GM12878 (cell line): ENCODE data around the gene HS6ST1. TPM values are rescaled to one million over a fixed set of nuclear protein-coding genes. Genes with fewer than 3 reads are reported as not detected.

ENCODE experiments used
- ATAC-seq: fragments of 200-7000 bp; cut with Tn5 transposase; 3 replicates; pipeline ENCODE4 v1.9.1; 2020; ENCODE audit warnings: mild to moderate bottlenecking, moderate library complexity
- BruUV-seq: library from RNA; stranded (reverse); fragments of 400-500 nt; replicated peaks from 2 replicates; lab custom pipeline; 2021; lab: Mats Ljungman, UMichigan
- CTCF ChIA-PET: fragments of 300-600 bp; sonication (Branson Sonifier 250); formaldehyde crosslinking; extraction: SDS; loops from one replicate; lab custom pipeline; 2021; ENCODE audit warnings: inconsistent platforms; lab: Yijun Ruan, JAX
- POLR2A ChIA-PET: fragments of 350-600 bp; formaldehyde crosslinking; extraction: SDS; loops from one replicate; lab custom pipeline; 2021; ENCODE audit warnings: inconsistent platforms; lab: Charles Lee
- RAD21 ChIA-PET: fragments of 300-600 bp; sonication (Branson Sonifier 250); formaldehyde crosslinking; loops from one replicate; lab custom pipeline; 2023; ENCODE audit warnings: antibody characterized with exemption; ENCODE audit not compliant: unreplicated experiment; lab: Charles Lee
- SMC1A ChIA-PET: fragments of 300-600 bp; sonication (Branson Sonifier 250); formaldehyde crosslinking; loops from one replicate; lab custom pipeline; 2023; ENCODE audit not compliant: unreplicated experiment, uncharacterized antibody; lab: Charles Lee
- DNase-seq: peaks from one replicate; pipeline ENCODE4 v3.0.0-alpha.2; 2011; ENCODE audit warnings: low read depth, low spot score
- FAIRE-seq: peaks from 3 replicates; lab custom pipeline; 2011; peaks lifted over from hg19 to GRCh38; lab: Jason Lieb, UNC
- H2AFZ ChIP-seq: 2 replicates; pipeline ENCODE4 v1.6.0; 2011; ENCODE audit warnings: low read depth, low read length, control low read depth; ENCODE audit not compliant: control insufficient read depth
- H3K27ac ChIP-seq: 2 replicates; pipeline ENCODE4 v1.5.1; 2011; ENCODE audit warnings: control low read depth; ENCODE audit not compliant: control insufficient read depth, insufficient read depth
- H3K27me3 ChIP-seq, 2 experiments: replicated peaks in 1 of 2; 2 replicates each; pipeline versions ENCODE4 v1.6.0 to v1.6.1; 2011; ENCODE audit warnings: low read length in 1 of 2; ENCODE audit not compliant: control insufficient read depth in 2 of 2, insufficient read depth in 2 of 2
- H3K36me3 ChIP-seq, 2 experiments: 2 replicates each; pipeline ENCODE4 v1.5.1; 2011; ENCODE audit warnings: low read length in 1 of 2; ENCODE audit not compliant: control insufficient read depth in 2 of 2, insufficient read depth in 2 of 2
- H3K4me1 ChIP-seq: 2 replicates; pipeline ENCODE4 v1.6.1; 2011; ENCODE audit warnings: mild to moderate bottlenecking, low read length, moderate library complexity, mixed read lengths; ENCODE audit not compliant: control insufficient read depth, insufficient read depth
- H3K4me2 ChIP-seq: 2 replicates; pipeline ENCODE4 v1.6.0; 2011; ENCODE audit warnings: control low read depth; ENCODE audit not compliant: control insufficient read depth, insufficient read depth
- H3K4me3 ChIP-seq: fragments of 200-600 bp; sonication (generic); 2 replicates; pipeline ENCODE4 v1.5.1; 2016
- H3K79me2 ChIP-seq: 2 replicates; pipeline ENCODE4 v1.6.0; 2011; ENCODE audit warnings: low read length; ENCODE audit not compliant: control insufficient read depth, insufficient read depth
- H3K9ac ChIP-seq: 2 replicates; pipeline ENCODE4 v1.8.0; 2011; ENCODE audit warnings: low read length, control low read depth, mixed read lengths; ENCODE audit not compliant: control insufficient read depth, insufficient read depth
- H3K9me3 ChIP-seq: replicated peaks from 3 replicates; pipeline ENCODE4 v1.5.1; 2011; ENCODE audit warnings: mild to moderate bottlenecking, low read length; ENCODE audit not compliant: control insufficient read depth, insufficient read depth
- H4K20me1 ChIP-seq: 2 replicates; pipeline ENCODE4 v1.6.0; 2011; ENCODE audit not compliant: control insufficient read depth, insufficient read depth
- ATF2 ChIP-seq: IDR thresholded peaks from 2 replicates; pipeline ENCODE4 v1.6.1; 2012; ENCODE audit warnings: low read length, inconsistent platforms
- ATF3 ChIP-seq: IDR thresholded peaks from 2 replicates; pipeline ENCODE4 v1.6.1; 2011; ENCODE audit warnings: low read depth, mild to moderate bottlenecking, low read length, moderate library complexity, borderline replicate concordance; ENCODE audit errors: extremely low read depth
- CBFB ChIP-seq: IDR thresholded peaks from 2 replicates; pipeline ENCODE4 v1.6.1; 2016; ENCODE audit warnings: antibody characterized with exemption, low read depth
- CBX3 ChIP-seq: fragments of 200-600 bp; sonication (generic); IDR thresholded peaks from 2 replicates; pipeline ENCODE4 v1.6.1; 2016; ENCODE audit warnings: low read depth, borderline replicate concordance
- DPF2 ChIP-seq: fragments of 450-650 bp; IDR thresholded peaks from 2 replicates; pipeline ENCODE4 v1.6.1; 2017; ENCODE audit warnings: mild to moderate bottlenecking
- IKZF1 ChIP-seq: fragments of 450-650 bp; conservative IDR thresholded peaks from 2 replicates; pipeline ENCODE4 v1.6.1; 2017; ENCODE audit warnings: antibody characterized with exemption, mild to moderate bottlenecking
- IRF4 ChIP-seq: IDR thresholded peaks from 2 replicates; pipeline ENCODE4 v1.6.1; 2011; ENCODE audit warnings: low read depth, low read length
- MAX ChIP-seq: IDR thresholded peaks from 2 replicates; pipeline ENCODE4 v1.6.1; 2012; ENCODE audit warnings: low read depth, low read length, improper control_type of control experiment
- MTA2 ChIP-seq: fragments of 450-650 bp; IDR thresholded peaks from 2 replicates; pipeline ENCODE4 v1.6.1; 2016; ENCODE audit warnings: low read depth, mild to moderate bottlenecking, moderate library complexity
- SMARCA5 ChIP-seq: fragments of 450-650 bp; IDR thresholded peaks from 2 replicates; pipeline ENCODE4 v1.6.1; 2017; ENCODE audit warnings: mild to moderate bottlenecking
- TAF1 ChIP-seq: IDR thresholded peaks from 2 replicates; pipeline ENCODE4 v1.6.1; 2011; ENCODE audit warnings: mild to moderate bottlenecking, low read depth, low read length, borderline replicate concordance
- USF2 ChIP-seq: IDR thresholded peaks from 2 replicates; pipeline ENCODE4 v1.6.1; 2011; ENCODE audit warnings: low read depth, low read length, improper control_type of control experiment, borderline replicate concordance
- ZNF274 ChIP-seq: IDR thresholded peaks from one replicate; pipeline ENCODE4 v1.8.0; 2011; ENCODE audit not compliant: insufficient read length, insufficient read depth
- WGBS: methylation state at CpG from one replicate; pipeline ENCODE4 v1.1.6; 2016; ENCODE audit warnings: low lambda C conversion rate; ENCODE audit not compliant: insufficient replicate concordance, insufficient coverage; ENCODE audit errors: missing lambda C conversion rate; 5-methylcytosine and 5-hydroxymethylcytosine counted together
- in situ Hi-C: fragments of 300-500 bp; cut with MboI; formaldehyde crosslinking; loops from 9 replicates; pipeline ENCODE4 v1.14.3; 2018; ENCODE audit warnings: mixed read lengths
- intact Hi-C: fragments of 100-400 bp; cut with micrococcal nuclease; formaldehyde crosslinking; loops from one replicate; pipeline ENCODE4 v1.14.2; 2022; ENCODE audit not compliant: unreplicated experiment
- polyA plus RNA-seq, 11 experiments: library from polyadenylated mRNA; depleted of rRNA in 4 of 11; unstranded in 6 of 11; stranded (reverse) in 5 of 11; fragments of >200 nt; fragmentation: Nextera tagmentation in 4 of 11; fragmentation: Illumina TruSeq in 1 of 11; extraction: Ambion mirVana in 4 of 11; extraction: Trizol in 1 of 11; gene quantifications; 1 replicate in 1 of 11; 2 replicates in 10 of 11; pipeline versions ENCODE4 v1.2.1 to v1.2.3, GENCODE V29; 2011 to 2016; ENCODE audit warnings: inconsistent platforms in 2 of 11, missing spikeins in 2 of 11, low read depth in 1 of 11
- total RNA-seq, 4 experiments: library from RNA; depleted of rRNA in 3 of 4; stranded (reverse); fragments of >200 nt in 3 of 4; fragmentation: Illumina TruSeq in 1 of 4; extraction: Trizol in 1 of 4; gene quantifications; 2 replicates each; pipeline versions ENCODE4 v1.2.1 to v1.2.3, GENCODE V29; 2013 to 2021

The HS6ST1 gene
- total and polyA plus RNA-seq, 10 of the 15 experiments (the other 5 are each of a cell fraction or from before 2014, with no cell fraction given), result 0.48 to 17.0 (median 4.7) TPM

- RAD21 ChIA-PET, result no interaction called here
- no peak overlapping the region for H2AFZ ChIP-seq
- TF ChIP-seq SMARCA5, result no peak
- ATAC-seq, result no peak
- POLR2A ChIA-PET, result no interaction called here
- no peak overlapping the region for H3K4me2 ChIP-seq
- H3K36me3 ChIP-seq, result no peaks in the 10 kb centered on the region
- H3K9ac ChIP-seq, result no peak overlapping the region
- H3K27me3 ChIP-seq, result no peaks in the 10 kb centered on the region
- no peaks in the 10 kb centered on the region for H4K20me1 ChIP-seq
- FAIRE-seq, result no peak
- in situ Hi-C loops (no loop called here), intact Hi-C loops (no loop called here)
- H3K4me3 ChIP-seq, result no peak overlapping the region
- H3K27ac ChIP-seq, result no peak overlapping the region
- no peaks in the 10 kb centered on the region for H3K4me1 ChIP-seq
- no TSS peak for BruUV-seq
- CTCF ChIA-PET, result interaction anchor here (0.7 kb wide), 1 partner anchor 614 kb away, joined by 3 read pairs; no protein-coding TSS in a partner anchor
- 72% methylated on average over 9 of the region's 9 CpGs for WGBS
- H3K9me3 ChIP-seq, result no peaks in the 10 kb centered on the region
- no peak for DNase-seq
- SMC1A ChIA-PET, result no interaction called here
- no peaks in the 10 kb centered on the region for H3K79me2 ChIP-seq
Observed at GRCh38 chr2:128263902-128264331, 54.8 kb downstream of the HS6ST1 start.

- FAIRE-seq (no peak), DNase-seq (no peak), ATAC-seq (no peak)
- Histone ChIP-seq H3K36me3 (no peaks in the 10 kb centered on the region), H2AFZ (no peak overlapping the region), H4K20me1 (no peaks in the 10 kb centered on the region), H3K79me2 (no peaks in the 10 kb centered on the region), H3K9me3 (no peaks in the 10 kb centered on the region), H3K4me1 (no peaks in the 10 kb centered on the region), H3K9ac (no peak overlapping the region), H3K27me3 (no peaks in the 10 kb centered on the region), H3K27ac (no peak overlapping the region), H3K4me2 (no peak overlapping the region), H3K4me3 (no peak overlapping the region)
- ChIA-PET POLR2A (interaction anchor here (0.6 kb wide), 1 partner anchor 513 kb away, joined by 4 read pairs; no protein-coding TSS in a partner anchor), CTCF (interaction anchor here (0.6 kb wide), 1 partner anchor 54 kb away, joined by 3 read pairs; no protein-coding TSS in a partner anchor), SMC1A (no interaction called here), RAD21 (no interaction called here)
- in situ Hi-C loops, result no loop called here
- TF ChIP-seq USF2, result no peak
- TF ChIP-seq IRF4, result no peak
- no peak for TF ChIP-seq MAX
- TF ChIP-seq IKZF1, result no peak
- TF ChIP-seq CBFB, result no peak
- no peak for TF ChIP-seq CBX3
- no peak for TF ChIP-seq ATF2
- no peak for TF ChIP-seq ZNF274
- TF ChIP-seq MTA2, result no peak
- TF ChIP-seq ATF3, result no peak
- TF ChIP-seq TAF1, result no peak
- TF ChIP-seq DPF2, result no peak
- intact Hi-C loops, result no loop called here
- no TSS peak for BruUV-seq
- 67% methylated on average over 20 of the region's 20 CpGs for WGBS
Observed at GRCh38 chr2:128262315-128263253, 56.1 kb downstream of the HS6ST1 start.
